Activated CD4-positive, alpha-beta T cell treated with anti-CD3 and anti-CD28 coated beads, Interleukin-2, amount 50 U/mL, for 48 hours (primary cell): ENCODE measurements around the gene NR1H2.
"Not testable (repeated sequence)": the region's sequence is repeated elsewhere in the genome, so short reads cannot be mapped to it uniquely, and the experiment has no call there.

Experiments used
- DNase-seq, 2 experiments: peaks; one replicate each; pipeline ENCODE4 v3.0.0-alpha.2; 2020

The NR1H2 gene

DNA sequence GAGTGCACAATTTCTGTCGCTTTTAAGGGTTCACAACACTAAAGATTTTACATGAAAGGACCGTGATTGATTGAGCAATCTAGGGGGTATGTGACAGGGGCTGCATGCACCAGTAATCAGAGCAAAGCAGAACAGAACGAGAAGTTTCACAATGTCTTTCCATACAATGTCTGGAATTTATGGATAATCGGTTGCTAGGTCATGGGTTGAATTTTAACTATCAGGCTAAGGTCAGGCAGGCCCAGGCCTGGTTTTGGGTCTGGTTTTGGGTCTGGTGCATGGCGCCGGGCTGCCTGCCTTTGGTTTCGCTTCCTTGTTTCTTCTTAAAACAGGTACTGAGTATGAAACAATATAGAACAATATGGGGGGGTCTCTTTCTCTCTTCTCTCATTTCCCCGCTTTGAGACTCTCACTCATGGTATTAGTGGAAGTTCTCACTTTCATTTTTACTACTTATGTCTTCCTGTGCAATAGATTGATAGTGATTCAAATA, 29.1 kb upstream of the NR1H2 start:
- peak; percentile 53 to 59 for DNase-seq

GRCh38 chr19:50349277-50350057, 26.8 kb upstream of the NR1H2 start:
- no peak for DNase-seq

DNA sequence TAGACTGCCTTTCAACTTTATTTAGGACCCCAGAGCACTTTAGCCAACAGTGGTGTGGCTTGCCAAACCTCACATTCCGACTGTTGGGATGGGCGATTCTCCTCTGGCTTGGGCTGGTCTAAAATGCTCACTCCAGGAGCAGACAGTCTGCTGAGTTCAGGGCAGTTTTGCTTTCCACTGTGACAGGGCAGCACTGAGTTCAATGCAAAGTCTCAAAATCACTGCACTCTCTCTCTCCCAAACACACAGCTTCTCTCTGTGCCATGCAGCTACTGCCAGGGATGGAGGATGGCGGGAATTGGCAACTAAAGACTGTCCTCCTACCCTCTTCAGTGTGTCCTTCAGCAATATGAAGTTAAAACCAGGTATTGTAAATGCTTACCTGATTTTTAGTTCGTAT, 24.0 kb upstream of the NR1H2 start:
- DNase-seq: no peak

GRCh38 chr19:50353487-50353880, 22.8 kb upstream of the NR1H2 start:
- DNase-seq: not testable (repeated sequence)

DNA sequence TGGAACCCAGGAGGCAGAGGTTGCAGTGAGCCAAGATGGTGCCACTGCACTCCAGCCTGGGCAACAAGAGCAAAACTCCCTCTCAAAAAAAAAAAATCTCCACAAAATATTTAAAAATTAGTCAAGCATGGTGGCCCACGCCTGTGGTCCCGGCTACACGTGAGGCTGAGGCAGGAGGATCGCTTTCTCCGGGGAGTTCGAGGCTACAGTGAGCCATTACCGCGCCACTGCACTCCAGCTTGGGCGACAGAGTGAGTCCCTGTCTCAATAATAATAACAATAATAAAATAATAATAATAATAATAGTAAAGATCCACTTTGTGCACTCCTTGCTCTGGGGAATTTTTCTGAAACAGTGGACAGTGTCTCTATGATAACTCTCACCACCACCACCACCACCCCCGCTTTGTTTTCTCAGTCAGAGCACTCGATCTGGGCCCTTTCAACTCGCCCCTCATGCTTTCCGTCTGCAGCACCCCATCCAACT, 19.5 kb upstream of the NR1H2 start:
- DNase-seq: no peak

DNA sequence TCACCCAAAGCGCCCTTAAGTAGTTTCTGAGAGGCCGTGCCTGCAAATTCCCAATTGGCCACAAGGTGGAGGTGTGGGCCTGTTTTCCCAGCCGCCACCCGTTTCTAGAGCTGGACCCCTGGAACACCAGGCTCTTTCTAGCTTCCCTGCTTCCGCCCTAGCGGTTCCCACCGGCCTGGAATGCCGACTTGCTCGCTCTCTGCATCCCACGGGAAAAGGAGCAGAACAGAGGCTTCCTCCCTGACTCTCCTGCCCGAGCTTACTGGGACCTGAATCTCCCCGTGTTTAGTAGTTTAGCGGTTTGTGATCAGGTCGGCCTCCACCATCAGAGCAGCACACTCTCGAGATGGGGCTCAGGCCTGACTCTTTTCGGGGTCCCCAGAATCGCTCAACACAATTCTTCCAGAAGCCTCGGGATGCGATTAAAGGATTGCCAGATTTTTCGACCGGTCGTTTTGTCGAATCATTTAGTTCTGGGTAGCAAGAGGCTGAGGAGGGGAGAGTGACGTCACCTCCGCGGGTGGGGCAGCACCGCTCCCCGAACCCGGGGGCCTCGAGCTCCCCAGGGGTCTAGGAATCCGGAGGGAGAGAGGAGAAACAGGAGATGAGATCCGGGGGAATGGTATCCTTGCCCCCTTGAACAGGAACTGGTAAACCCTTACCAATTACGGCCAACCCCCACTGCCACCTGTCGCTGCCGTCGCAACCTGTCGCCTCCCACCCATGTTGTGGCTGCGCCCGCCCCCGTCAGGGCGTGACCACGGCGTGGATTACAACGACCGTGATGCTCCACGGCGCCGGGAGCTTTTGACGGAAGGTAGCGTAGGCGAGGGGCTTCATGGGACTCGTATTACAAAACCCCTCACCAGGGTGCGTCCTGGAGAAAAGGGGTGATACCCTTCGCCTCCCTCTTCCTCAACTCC, 18.8 kb upstream of the NR1H2 start:
- peak; percentile 87 to 89 for DNase-seq

DNA sequence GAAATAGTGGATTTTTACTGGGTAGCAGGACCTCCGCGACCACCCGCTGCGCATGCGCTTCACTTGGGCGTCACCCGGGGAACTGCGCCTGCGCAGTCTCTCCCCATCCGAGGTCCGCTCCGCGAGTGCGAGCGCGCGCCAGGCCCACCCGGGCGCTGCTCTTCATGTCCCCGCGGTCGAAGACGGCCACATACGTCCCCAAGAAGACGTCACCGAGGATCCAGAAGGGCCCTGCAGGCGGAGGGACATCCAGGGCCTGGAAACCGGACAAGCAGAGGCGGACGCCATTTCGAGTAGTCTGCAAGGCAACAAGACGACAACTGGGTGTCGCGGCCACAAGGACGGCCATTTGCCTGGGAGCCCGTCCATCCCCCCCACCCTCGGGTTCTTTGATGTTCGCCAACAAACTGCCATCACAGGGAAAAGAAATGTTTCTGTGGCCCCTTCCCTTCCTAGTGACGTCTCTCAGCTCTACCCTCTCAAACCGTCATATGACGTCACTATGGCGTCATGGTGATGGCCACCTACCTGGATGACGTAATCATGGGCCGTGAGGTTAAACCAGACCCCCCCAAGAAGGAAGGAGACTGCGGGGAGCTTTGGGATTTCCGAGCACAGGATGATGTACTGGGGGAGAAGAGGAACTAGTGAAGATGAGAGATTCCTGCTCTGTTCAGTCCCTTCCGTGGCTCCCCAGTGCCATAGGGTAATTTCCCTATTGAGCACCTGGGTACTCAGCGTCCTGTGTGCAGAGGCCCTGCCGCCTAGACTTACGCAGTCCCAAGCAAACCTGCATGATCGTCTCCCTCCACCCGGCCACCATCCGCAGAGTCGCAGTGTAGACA, 17.6 kb upstream of the NR1H2 start:
- DNase-seq: peak; percentile 67 to 74

GRCh38 chr19:50359328-50359818, 16.9 kb upstream of the NR1H2 start:
- DNase-seq: no peak

DNA sequence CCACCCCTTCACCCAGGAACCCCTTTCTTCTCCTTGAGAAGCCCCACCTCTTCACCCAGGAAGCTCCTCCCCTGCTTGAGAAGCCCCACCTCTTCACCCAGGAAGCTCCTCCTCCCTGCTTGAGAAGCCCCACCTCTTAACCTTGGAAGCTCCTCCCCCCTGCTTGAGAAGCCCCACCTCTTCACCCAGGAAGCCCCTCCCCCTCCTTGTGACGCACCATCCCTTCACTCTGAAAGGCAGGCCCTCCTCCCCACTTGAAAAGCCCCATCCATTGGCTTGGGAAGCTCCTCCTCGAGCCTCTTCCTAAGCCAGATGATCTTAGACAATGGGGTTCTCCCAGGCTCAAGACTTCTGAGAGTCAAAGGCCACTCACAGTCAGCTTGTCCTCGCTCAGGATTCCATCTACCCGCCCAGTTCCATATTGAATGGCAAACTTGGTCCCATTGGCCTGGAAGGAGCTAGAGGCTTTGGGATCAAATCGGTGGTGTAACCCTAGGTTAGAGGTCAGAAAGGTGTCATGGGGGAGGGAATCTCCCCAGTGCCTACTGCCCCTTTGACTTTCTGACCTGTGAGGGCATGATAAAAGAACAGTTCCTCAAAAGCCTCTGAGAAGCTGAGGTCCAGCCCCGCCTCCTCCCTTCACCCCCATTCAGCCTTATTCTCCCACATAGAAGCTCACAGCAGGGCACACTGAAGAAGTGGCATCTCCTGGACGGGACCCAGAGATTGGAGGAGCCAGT, 14.8 kb upstream of the NR1H2 start:
- DNase-seq: peak; percentile 39 to 54

DNA sequence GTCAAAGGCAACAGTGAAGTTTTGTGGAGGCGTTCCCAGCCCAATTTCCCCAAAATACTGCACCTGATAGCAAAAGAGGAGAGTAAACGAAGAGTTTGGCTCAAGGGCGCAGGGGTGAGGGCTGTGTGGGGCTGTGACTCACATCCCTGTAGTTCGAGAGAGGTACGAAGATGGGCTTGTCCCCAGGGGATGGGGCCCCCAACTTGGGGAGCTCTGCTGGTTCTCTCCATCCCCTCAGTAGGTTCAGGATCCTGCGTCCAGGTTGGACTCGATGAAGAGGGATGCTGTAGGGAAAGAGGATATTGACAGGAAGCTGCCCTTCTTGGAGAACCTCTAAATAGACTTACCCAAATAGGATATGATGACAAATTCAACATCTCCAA, 14.2 kb upstream of the NR1H2 start:
- no peak for DNase-seq

DNA sequence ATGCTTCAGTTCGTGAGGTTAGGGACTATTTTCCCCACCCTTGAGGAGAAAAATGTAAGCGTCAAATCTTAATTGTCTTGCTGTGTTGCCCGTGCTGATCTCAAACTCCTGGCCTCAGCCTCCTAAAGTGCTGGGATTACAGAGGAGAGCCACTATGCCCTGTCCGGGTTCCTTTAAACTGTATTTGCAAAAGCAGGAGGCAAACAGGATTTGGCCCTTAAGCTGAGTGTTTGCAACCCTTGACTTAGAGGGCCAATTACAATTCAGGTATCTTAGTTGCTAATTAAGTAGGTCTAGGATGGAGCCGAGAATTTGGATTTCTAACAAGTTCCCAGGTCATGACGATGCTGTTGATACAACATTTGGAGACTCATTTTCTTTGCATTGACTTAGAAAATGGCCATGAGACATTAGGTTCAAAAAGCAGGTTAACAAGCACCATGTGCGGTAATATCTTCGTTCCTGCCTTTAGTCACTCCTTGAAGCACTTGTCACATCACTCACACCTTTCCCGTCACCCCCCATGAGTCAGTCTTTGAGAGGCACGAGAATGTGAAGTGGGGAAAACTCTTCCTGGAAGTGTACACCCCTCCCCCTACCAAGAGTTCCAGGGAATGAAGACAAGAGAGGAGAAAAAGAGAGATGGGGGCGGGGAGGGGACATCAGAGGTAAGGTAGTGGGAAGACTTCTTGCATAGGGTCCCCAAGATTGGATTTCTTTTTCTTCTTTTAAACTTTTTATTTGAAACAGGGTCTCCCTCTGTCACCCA, 13.4 kb upstream of the NR1H2 start:
- peak; percentile 59 to 74 for DNase-seq

DNA sequence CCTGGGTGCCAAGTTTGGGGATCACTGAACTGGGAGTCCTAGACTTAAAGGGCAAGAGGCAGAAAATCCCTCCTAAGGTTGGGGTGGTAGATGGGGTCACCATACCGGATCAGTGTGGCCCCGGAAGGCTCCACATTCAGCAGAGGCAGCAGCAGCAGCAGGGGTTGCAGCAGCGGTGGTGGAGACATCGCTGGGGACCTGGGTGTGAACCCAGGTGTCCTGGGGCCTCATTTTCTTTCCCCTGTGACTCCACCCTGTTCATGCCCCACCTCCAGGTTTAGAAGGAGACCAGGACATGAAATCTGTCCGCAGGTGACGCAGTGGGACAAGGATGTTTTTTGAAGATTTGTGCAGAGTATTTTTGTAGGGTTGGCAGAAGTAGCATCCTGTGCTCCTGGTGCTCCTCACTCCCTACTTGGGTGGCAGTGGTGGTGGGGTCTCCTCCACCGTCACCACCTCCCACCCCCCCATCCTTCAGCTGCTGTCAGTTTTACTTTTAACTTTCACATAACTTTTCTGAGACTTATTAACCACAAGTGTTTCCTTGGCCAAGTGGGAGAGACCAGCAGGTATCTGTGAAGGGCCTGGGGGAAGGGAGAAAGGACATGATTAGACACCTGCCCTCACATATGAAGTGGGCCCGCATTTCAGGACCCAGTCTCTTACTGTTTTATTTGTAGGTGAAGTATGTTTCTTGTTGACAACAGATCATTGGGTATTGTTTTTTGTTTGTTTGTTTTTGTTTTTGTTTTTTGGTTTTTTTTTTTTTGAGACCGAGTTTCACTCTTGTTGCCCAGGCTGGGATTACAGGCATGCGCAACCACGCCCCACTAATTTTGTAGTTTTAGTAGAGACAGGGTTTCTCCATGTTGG, 10.6 kb upstream of the NR1H2 start, which contains the start of gene NAPSA:
TSS of gene NAPSA (minus strand) at position 206 of the 873 bp plus-strand sequence. CDS start at position 188, 18 bp downstream.
- DNase-seq: no peak

GRCh38 chr19:50368649-50369570, 7.3 kb upstream of the NR1H2 start:
- DNase-seq: peak; percentile 85 to 90

- no peak for DNase-seq
These were observed 4.3 kb upstream of the NR1H2 start for GRCh38 chr19:50371914-50372475.

DNA sequence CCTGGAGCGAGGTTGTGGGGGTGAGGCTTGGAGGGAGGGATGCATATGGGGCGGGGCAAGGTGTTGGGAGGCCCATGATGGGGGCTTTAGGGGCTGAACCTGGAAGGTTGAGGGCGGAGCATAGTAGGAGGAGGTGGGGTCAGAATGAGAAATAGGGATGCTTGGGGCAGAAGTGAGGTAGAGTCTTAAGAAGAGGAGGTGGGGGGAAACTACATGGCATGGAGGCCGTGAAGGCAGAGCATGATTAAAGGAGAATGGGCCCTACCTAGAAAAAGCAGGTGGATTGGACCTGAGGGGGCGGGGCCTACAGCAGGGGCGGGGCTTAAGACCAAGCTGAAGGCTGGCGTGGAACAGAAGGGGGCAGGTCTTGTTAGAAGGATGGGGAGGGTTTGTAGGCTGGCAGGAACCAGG, 799 bp downstream of the NR1H2 start:
- DNase-seq: peak; percentile 63

GRCh38 chr19:50377517-50377916, 1.3 kb downstream of the NR1H2 start:
- DNase-seq: no peak

DNA sequence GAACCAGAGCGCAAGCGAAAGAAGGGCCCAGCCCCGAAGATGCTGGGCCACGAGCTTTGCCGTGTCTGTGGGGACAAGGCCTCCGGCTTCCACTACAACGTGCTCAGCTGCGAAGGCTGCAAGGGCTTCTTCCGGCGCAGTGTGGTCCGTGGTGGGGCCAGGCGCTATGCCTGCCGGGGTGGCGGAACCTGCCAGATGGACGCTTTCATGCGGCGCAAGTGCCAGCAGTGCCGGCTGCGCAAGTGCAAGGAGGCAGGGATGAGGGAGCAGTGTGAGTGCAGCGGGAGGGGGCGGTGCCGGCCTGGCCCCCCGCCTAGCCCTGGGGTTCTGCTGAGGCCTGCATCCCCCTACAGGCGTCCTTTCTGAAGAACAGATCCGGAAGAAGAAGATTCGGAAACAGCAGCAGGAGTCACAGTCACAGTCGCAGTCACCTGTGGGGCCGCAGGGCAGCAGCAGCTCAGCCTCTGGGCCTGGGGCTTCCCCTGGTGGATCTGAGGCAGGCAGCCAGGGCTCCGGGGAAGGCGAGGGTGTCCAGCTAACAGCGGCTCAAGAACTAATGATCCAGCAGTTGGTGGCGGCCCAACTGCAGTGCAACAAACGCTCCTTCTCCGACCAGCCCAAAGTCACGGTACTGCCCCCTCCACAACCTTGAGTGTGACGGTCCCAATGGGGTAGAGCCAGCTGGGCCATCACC, 2.1 kb downstream of the NR1H2 start:
- no peak for DNase-seq

- no peak for DNase-seq
These were observed 2.6 kb downstream of the NR1H2 start for GRCh38 chr19:50378863-50379236.
